GM18505 (cell line): ENCODE results near the gene TTLL11.

ENCODE experiments used
- ATAC-seq: cut with Tn5 transposase; IDR thresholded peaks from one replicate; pipeline ENCODE4 v1.9.1; 2021; ENCODE audit not compliant: unreplicated experiment
- POLR2A ChIP-seq: IDR thresholded peaks from 4 replicates; pipeline ENCODE4 v1.6.1; 2011; ENCODE audit warnings: borderline replicate concordance; ENCODE audit not compliant: insufficient read depth, insufficient read length; ENCODE audit errors: extremely low read depth

Gene TTLL11

GRCh38 chr9:121979736-121980135 lies 113.4 kb downstream of the TTLL11 start:
- ATAC-seq = no peak
- TF ChIP-seq POLR2A = no peak

DNA sequence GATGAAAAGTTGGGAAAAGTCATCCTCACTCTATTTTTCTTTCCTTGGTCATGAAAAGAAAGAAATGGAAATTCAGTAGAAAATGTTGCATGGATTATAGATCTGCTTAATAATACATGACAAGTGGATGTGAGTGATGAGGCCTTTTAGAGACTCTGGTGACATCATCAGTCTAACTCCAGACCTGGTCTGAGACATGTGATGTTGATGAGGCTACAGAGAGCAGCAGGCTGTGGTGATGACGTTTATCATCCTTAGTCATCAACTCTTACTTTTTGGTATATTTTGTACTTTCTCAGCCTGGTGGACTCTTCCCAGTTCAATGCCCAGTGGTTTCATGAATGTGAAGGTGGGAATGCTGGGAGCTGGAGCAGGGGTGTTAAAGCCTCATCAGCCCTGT lies 116.4 kb downstream of the TTLL11 start:
- ATAC-seq = no peak
- no peak for TF ChIP-seq POLR2A

GRCh38 chr9:121975801-121976277 lies 117.3 kb downstream of the TTLL11 start:
- TF ChIP-seq POLR2A = no peak
- ATAC-seq = no peak

DNA sequence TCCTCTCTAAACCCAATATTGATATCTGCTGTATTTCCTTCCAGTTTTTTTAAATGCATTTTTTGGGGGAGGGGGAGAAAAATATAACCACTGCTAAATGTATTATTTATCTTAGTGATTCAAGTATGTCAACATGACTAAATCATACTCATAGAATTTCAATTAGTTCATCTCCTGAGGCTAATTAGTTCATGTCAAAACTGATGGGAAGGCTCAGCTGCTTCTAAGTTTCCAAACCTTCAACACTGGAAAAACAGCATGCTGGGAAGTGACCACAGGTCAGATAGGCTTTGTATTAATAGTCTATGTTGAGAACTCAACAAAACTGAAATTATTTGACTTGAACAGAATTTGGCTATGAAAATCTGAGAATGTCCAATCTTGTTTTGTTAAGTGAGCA lies 118.7 kb downstream of the TTLL11 start:
- ATAC-seq = no peak
- no peak for TF ChIP-seq POLR2A

DNA sequence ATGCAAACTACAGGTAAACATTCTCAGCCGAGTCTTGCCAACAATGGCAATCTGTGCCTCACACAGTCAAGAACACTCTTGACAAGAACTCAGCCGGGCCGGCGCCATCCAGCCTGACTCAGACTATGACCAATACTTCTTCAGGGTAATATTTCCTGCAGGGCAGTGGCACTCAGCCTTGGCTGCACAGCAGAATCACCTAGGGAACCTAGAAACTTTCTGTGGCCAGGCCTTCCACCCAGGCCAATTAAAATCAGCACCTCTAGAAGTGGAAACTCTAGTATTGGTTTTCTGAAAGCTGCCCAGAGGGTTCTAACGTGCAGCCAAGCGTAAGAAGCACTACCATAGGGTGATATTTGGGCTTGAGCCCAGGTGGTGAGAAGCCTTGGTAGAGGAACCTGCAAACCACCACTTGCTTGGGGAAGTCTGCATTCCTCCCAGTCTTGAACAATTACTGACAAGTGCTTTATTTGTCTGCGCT lies 120.6 kb downstream of the TTLL11 start:
- no peak for TF ChIP-seq POLR2A
- ATAC-seq = no peak

GRCh38 chr9:121968056-121968455 lies 125.1 kb downstream of the TTLL11 start:
- TF ChIP-seq POLR2A = no peak
- no peak for ATAC-seq

DNA sequence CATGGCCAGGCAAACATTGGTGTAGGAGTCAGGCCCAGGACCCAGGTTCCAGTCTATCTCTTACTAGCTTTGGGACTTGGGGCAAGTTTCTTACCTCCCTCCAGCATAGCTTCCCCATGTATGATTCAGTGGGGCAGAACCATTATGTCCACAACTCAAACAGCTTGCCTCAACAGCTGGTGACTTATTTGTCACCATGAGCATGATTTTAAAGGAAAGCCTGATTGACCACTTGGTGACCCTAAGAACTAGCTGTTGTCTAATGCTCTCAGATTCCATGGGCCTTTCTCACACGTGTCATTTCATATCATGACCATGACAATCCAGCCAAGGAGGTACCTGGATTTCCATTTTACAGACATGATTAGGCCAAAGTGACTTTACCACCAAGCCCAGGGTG lies 126.4 kb downstream of the TTLL11 start:
- no peak for ATAC-seq
- no peak for TF ChIP-seq POLR2A

- ATAC-seq = no peak
- no peak for TF ChIP-seq POLR2A
Observed at GRCh38 chr9:121963528-121963995, 129.5 kb downstream of the TTLL11 start.

DNA sequence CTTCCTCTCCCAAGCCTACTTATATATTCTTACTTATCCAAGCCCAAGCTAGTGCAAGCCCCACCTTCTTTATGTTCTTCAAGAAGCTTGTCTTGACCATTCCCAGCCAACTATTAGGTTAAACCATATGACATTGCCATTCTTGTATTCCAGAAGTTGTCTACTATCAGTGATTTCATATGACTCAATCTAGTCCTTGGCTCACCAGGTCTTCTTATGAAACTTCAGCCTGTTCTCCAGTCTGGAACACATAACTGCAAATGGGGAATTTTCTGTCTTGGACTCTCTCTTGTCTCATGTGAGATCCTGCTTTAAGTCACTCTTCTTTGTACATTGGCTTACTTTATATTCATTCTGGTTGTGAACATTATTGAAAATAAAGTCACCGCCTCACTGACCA lies 130.7 kb downstream of the TTLL11 start:
- ATAC-seq = no peak
- TF ChIP-seq POLR2A = no peak

- TF ChIP-seq POLR2A = no peak
- ATAC-seq = no peak
Observed at GRCh38 chr9:121960665-121961064, 132.4 kb downstream of the TTLL11 start.

- ATAC-seq = no peak
- no peak for TF ChIP-seq POLR2A
Observed at GRCh38 chr9:121958530-121958929, 134.6 kb downstream of the TTLL11 start.

GRCh38 chr9:121956808-121957207 lies 136.3 kb downstream of the TTLL11 start:
- TF ChIP-seq POLR2A = no peak
- no peak for ATAC-seq

GRCh38 chr9:121955649-121956048 lies 137.5 kb downstream of the TTLL11 start:
- no peak for TF ChIP-seq POLR2A

GRCh38 chr9:121954477-121955140 lies 138.5 kb downstream of the TTLL11 start:
- no peak for ATAC-seq
- TF ChIP-seq POLR2A = no peak

More at GRCh38 chr9:121955649-121956048, 137.5 kb downstream of the TTLL11 start:
- no peak for ATAC-seq
